Epithelial cell of proximal tubule (primary cell): ENCODE measurements around the gene RAI14. TPM values are rescaled to one million over a fixed set of nuclear protein-coding genes. Genes with fewer than 3 reads are reported as not detected.

Experiments used
- DNase-seq: peaks from one replicate; pipeline ENCODE4 v3.0.0-alpha.2; 2011; ENCODE audit warnings: low read depth
- H3K4me3 ChIP-seq: 2 replicates; pipeline ENCODE4 v1.5.1; 2011; ENCODE audit warnings: low read depth, mild to moderate bottlenecking, low read length
- CTCF ChIP-seq: conservative IDR thresholded peaks from 2 replicates; pipeline ENCODE4 v1.5.1; 2012; ENCODE audit warnings: low read depth, mild to moderate bottlenecking, low read length
- total RNA-seq: library from RNA; depleted of rRNA; stranded (reverse); fragments of >200 nt; gene quantifications from 2 replicates; pipeline ENCODE4 v1.2.3, GENCODE V29; 2015

The RAI14 gene
- 111 and 139 TPM in 2 replicates for total RNA-seq

GRCh38 chr5:34656001-34656699 lies at the start of gene RAI14:
RAI14 (plus strand) TSS chr5:34656328; CDS start chr5:34686920, 30,592 bp downstream.
- no peak for DNase-seq
- peak within 1 kb of the TSS; percentile 87 for H3K4me3 ChIP-seq
- TF ChIP-seq CTCF = peak; percentile 12

GRCh38 chr5:34608368-34608767 lies 47.8 kb upstream of the RAI14 start:
- H3K4me3 ChIP-seq = no peak overlapping the region
- no peak for DNase-seq
- TF ChIP-seq CTCF = peak; percentile 4

GRCh38 chr5:34608859-34609648 lies 47.1 kb upstream of the RAI14 start:
- H3K4me3 ChIP-seq = no peak overlapping the region
- peak; percentile 75 for DNase-seq
- no peak for TF ChIP-seq CTCF

DNA sequence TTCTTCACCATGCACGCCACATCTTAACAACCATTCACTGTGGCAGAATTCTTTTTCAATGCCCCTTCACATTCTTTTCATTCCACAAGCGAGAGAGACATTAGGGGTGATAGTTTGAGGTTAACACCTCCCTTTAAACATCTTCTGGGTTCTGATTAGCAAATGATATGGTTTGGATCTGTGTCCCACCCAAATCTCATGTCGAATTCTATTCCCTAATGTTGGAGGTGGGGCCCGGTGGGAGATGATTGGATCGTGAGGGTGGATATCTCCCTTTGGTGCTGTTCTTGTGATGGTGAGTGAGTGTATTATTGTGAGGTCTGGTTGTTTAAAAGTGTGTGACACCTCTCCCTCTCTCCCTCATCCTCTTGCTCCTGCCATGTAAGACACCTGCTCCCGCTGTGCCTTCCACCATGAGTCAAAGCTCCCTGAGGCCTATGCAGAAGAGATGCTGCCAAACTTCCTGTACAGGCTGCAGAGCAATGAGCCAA lies 46.1 kb upstream of the RAI14 start:
- no peak for DNase-seq
- H3K4me3 ChIP-seq = no peak overlapping the region
- TF ChIP-seq CTCF = no peak

GRCh38 chr5:34610546-34610945 lies 45.6 kb upstream of the RAI14 start:
- DNase-seq = no peak
- no peak for TF ChIP-seq CTCF
- H3K4me3 ChIP-seq = no peak overlapping the region

- DNase-seq = no peak
- H3K4me3 ChIP-seq = no peak overlapping the region
- no peak for TF ChIP-seq CTCF
These were observed 44.4 kb upstream of the RAI14 start for GRCh38 chr5:34611464-34612415.
